Natural killer cell (primary cell): ENCODE measurements around the gene NRDC. TPM values are rescaled to one million over a fixed set of nuclear protein-coding genes. Genes with fewer than 3 reads are reported as not detected.
"Not testable (repeated sequence)": the region's sequence is repeated elsewhere in the genome, so short reads cannot be mapped to it uniquely, and the experiment has no call there.

Experiments used
- ATAC-seq, 3 donors: fragments of 150-1000 bp in 2 of 3; fragments of 200-7000 bp in 1 of 3; cut with Tn5 transposase; 1 replicate in 1 of 3; 2 replicates in 2 of 3; pipeline ENCODE4 v1.10.0; 2021; ENCODE audit warnings: mild to moderate bottlenecking in 2 of 3, moderate library complexity in 2 of 3
- DNase-seq, 2 donors: peaks; one replicate each; pipeline versions ENCODE4 v3.0.0 to v3.0.0-alpha.2; 2013 to 2021; ENCODE audit warnings: mixed read lengths in 1 of 2
- H3K27ac ChIP-seq: one replicate; pipeline ENCODE4 v1.5.1; 2013; ENCODE audit warnings: mild to moderate bottlenecking, low read length
- H3K27me3 ChIP-seq: one replicate; pipeline ENCODE4 v1.6.1; 2013; ENCODE audit warnings: low read length; ENCODE audit not compliant: control insufficient read depth, insufficient read depth
- H3K36me3 ChIP-seq: one replicate; pipeline ENCODE4 v1.6.1; 2013; ENCODE audit warnings: low read length; ENCODE audit not compliant: control insufficient read depth, insufficient read depth
- H3K4me1 ChIP-seq: one replicate; pipeline ENCODE4 v1.6.1; 2013; ENCODE audit warnings: low read length; ENCODE audit not compliant: control insufficient read depth, insufficient read depth
- H3K4me3 ChIP-seq: one replicate; pipeline ENCODE4 v1.5.1; 2013; ENCODE audit warnings: low read length
- H3K9me3 ChIP-seq: one replicate; pipeline ENCODE4 v1.6.1; 2013; ENCODE audit warnings: low read length; ENCODE audit not compliant: control insufficient read depth, insufficient read depth
- H3K27ac Mint-ChIP-seq, 2 donors: one replicate each; pipeline ENCODE4 v1.8.0; 2022; ENCODE audit warnings: mild to moderate bottlenecking in 2 of 2, mixed read lengths in 2 of 2, moderate library complexity in 1 of 2
- H3K27me3 Mint-ChIP-seq, 2 donors: one replicate each; pipeline ENCODE4 v1.8.0; 2022; ENCODE audit warnings: low read depth in 2 of 2, mixed read lengths in 2 of 2
- H3K36me3 Mint-ChIP-seq: one replicate; pipeline ENCODE4 v1.8.0; 2022; ENCODE audit warnings: mixed read lengths
- H3K4me1 Mint-ChIP-seq, 2 donors: one replicate each; pipeline ENCODE4 v1.8.0; 2022; ENCODE audit warnings: mixed read lengths in 2 of 2
- H3K4me3 Mint-ChIP-seq: one replicate; pipeline ENCODE4 v1.8.0; 2022; ENCODE audit warnings: mild to moderate bottlenecking, moderate library complexity, mixed read lengths
- H3K9me3 Mint-ChIP-seq, 2 donors: one replicate each; pipeline ENCODE4 v1.8.0; 2022; ENCODE audit warnings: mixed read lengths in 2 of 2
- WGBS: methylation state at CpG from one replicate; pipeline ENCODE4 v1.1.7; 2013; ENCODE audit warnings: missing lambda C conversion rate; ENCODE audit not compliant: insufficient coverage; 5-methylcytosine and 5-hydroxymethylcytosine counted together
- intact Hi-C: fragments of 100-400 bp; cut with micrococcal nuclease; formaldehyde crosslinking; loops from one replicate; pipeline ENCODE4 v1.14.2; 2022
- total RNA-seq, 4 donors: library from RNA; stranded (reverse); fragments of 120-200 nt in 1 of 4; gene quantifications; one replicate each; pipeline versions ENCODE4 v1.2.3 to v1.2.4, GENCODE V29; 2013 to 2022
- TF ChIP-seq, protein P1 (sequence below): fragments of 200-600 bp; IDR thresholded peaks from one replicate; pipeline ENCODE4 v1.8.0; 2022; ENCODE audit warnings: antibody characterized with exemption

NRDC gene
- total RNA-seq, 3 donors from 2014 or later (not counting 1 experiment from before 2014, with no cell fraction given) = 122 to 165 (median 145) TPM

GRCh38 chr1:51899022-51899421 is 20.5 kb upstream of the NRDC start:
- intact Hi-C loops = loop anchor here (5.0 kb wide), 1 partner anchor 1283 kb away; no protein-coding TSS in a partner anchor
- 92% methylated on average over 10 of the region's 10 CpGs for WGBS

GRCh38 chr1:51898090-51898734 is 19.7 kb upstream of the NRDC start:
- Histone ChIP-seq H3K27ac (no peak overlapping the region), H3K36me3 (no peaks in the 10 kb centered on the region), H3K27me3 (peaks cover 10% of the 10 kb centered on the region), H3K4me3 (no peak overlapping the region), H3K4me1 (no peaks in the 10 kb centered on the region), H3K9me3 (no peaks in the 10 kb centered on the region)
- no peaks in the 10 kb centered on the region for H3K4me1 Mint-ChIP-seq
- ATAC-seq = no peak
- no peak for DNase-seq
- H3K36me3 Mint-ChIP-seq = no peaks in the 10 kb centered on the region
- TF ChIP-seq, protein P1, sequence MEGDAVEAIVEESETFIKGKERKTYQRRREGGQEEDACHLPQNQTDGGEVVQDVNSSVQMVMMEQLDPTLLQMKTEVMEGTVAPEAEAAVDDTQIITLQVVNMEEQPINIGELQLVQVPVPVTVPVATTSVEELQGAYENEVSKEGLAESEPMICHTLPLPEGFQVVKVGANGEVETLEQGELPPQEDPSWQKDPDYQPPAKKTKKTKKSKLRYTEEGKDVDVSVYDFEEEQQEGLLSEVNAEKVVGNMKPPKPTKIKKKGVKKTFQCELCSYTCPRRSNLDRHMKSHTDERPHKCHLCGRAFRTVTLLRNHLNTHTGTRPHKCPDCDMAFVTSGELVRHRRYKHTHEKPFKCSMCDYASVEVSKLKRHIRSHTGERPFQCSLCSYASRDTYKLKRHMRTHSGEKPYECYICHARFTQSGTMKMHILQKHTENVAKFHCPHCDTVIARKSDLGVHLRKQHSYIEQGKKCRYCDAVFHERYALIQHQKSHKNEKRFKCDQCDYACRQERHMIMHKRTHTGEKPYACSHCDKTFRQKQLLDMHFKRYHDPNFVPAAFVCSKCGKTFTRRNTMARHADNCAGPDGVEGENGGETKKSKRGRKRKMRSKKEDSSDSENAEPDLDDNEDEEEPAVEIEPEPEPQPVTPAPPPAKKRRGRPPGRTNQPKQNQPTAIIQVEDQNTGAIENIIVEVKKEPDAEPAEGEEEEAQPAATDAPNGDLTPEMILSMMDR = no peak
- H3K27ac Mint-ChIP-seq = no peak overlapping the region
- intact Hi-C loops = loop anchor here (5.0 kb wide), 1 partner anchor 1284 kb away; no protein-coding TSS in a partner anchor
- 84% methylated on average over 5 of the region's 6 CpGs for WGBS
- no peak overlapping the region for H3K4me3 Mint-ChIP-seq
- peaks cover 34 to 62% of the 10 kb centered on the region in 2 donors for H3K27me3 Mint-ChIP-seq
- H3K9me3 Mint-ChIP-seq = no peaks in the 10 kb centered on the region

More at GRCh38 chr1:51899022-51899421, 20.5 kb upstream of the NRDC start:
- Histone ChIP-seq H3K4me1 (no peaks in the 10 kb centered on the region), H3K36me3 (no peaks in the 10 kb centered on the region), H3K4me3 (no peak overlapping the region), H3K27me3 (peaks cover 10% of the 10 kb centered on the region), H3K27ac (no peak overlapping the region), H3K9me3 (no peaks in the 10 kb centered on the region)
- ATAC-seq = no peak
- H3K9me3 Mint-ChIP-seq = no peaks in the 10 kb centered on the region
- DNase-seq = no peak
- no peak overlapping the region for H3K4me3 Mint-ChIP-seq
- H3K27ac Mint-ChIP-seq = no peak overlapping the region
- no peaks in the 10 kb centered on the region for H3K36me3 Mint-ChIP-seq
- TF ChIP-seq, protein P1 = no peak
- H3K4me1 Mint-ChIP-seq = no peaks in the 10 kb centered on the region
- peaks cover 30 to 54% of the 10 kb centered on the region in 2 donors for H3K27me3 Mint-ChIP-seq

GRCh38 chr1:51897699-51898031 is 19.1 kb upstream of the NRDC start:
- peaks cover 37 to 68% of the 10 kb centered on the region in 2 donors for H3K27me3 Mint-ChIP-seq
- Histone ChIP-seq H3K4me3 (no peak overlapping the region), H3K27ac (no peak overlapping the region), H3K9me3 (no peaks in the 10 kb centered on the region), H3K27me3 (peaks cover 14% of the 10 kb centered on the region), H3K36me3 (no peaks in the 10 kb centered on the region), H3K4me1 (no peaks in the 10 kb centered on the region)
- no peak for ATAC-seq
- no peak overlapping the region for H3K4me3 Mint-ChIP-seq
- no peak overlapping the region for H3K27ac Mint-ChIP-seq
- H3K4me1 Mint-ChIP-seq = no peaks in the 10 kb centered on the region
- H3K9me3 Mint-ChIP-seq = no peaks in the 10 kb centered on the region
- TF ChIP-seq, protein P1 = no peak
- H3K36me3 Mint-ChIP-seq = no peaks in the 10 kb centered on the region
- intact Hi-C loops = loop anchor here (1.0 to 5.0 kb wide), 2 partner anchors 105 to 1285 kb away; no protein-coding TSS in a partner anchor
- no peak for DNase-seq

- H3K27ac Mint-ChIP-seq, H3K9me3 Mint-ChIP-seq, H3K9me3 ChIP-seq, H3K4me1 ChIP-seq, H3K4me3 Mint-ChIP-seq, H3K4me1 Mint-ChIP-seq, H3K27ac ChIP-seq, H3K36me3 ChIP-seq, ATAC-seq, H3K36me3 Mint-ChIP-seq, DNase-seq, H3K4me3 ChIP-seq: not testable (repeated sequence)
- 69% methylated on average over 2 of the region's 2 CpGs for WGBS
- H3K27me3 Mint-ChIP-seq = peaks cover 48 to 85% of the 10 kb centered on the region in 2 donors
- intact Hi-C loops = loop anchor here (5.0 kb wide), 1 partner anchor 1288 kb away; no protein-coding TSS in a partner anchor
- peaks cover 14% of the 10 kb centered on the region for H3K27me3 ChIP-seq
These were observed 16.2 kb upstream of the NRDC start for GRCh38 chr1:51894748-51895147.
